H1 (cell line): ENCODE results near the gene TNFSF11. TPM values are rescaled to one million over a fixed set of nuclear protein-coding genes. Genes with fewer than 3 reads are reported as not detected.

Experiments
- CTCF ChIA-PET: fragments of 300-600 bp; sonication (Branson Sonifier 250); formaldehyde crosslinking; loops from one replicate; lab custom pipeline; 2021; ENCODE audit not compliant: partially characterized antibody; lab: Charles Lee
- POLR2A ChIA-PET: fragments of 300-600 bp; sonication (Branson Sonifier 250); formaldehyde crosslinking; loops from one replicate; lab custom pipeline; 2021; ENCODE audit warnings: inconsistent platforms; ENCODE audit not compliant: partially characterized antibody; lab: Charles Lee
- DNase-seq, 2 experiments: peaks; one replicate each; pipeline versions ENCODE4 v3.0.0 to v3.0.0-alpha.2; 2010 to 2022; ENCODE audit warnings: low spot score in 2 of 2, low read depth in 1 of 2, mixed read lengths in 1 of 2
- FAIRE-seq: peaks from 2 replicates; lab custom pipeline; 2011; peaks lifted over from hg19 to GRCh38; lab: Jason Lieb, UNC
- H2AFZ ChIP-seq: 2 replicates; pipeline ENCODE4 v1.8.1; 2012; ENCODE audit warnings: low read length, inconsistent platforms
- H2AK5ac ChIP-seq: 2 replicates; pipeline ENCODE4 v1.6.1; 2013; ENCODE audit warnings: low read depth, low read length
- H2BK120ac ChIP-seq: replicated peaks from 2 replicates; pipeline ENCODE3; 2013; ENCODE audit warnings: low read depth, low read length, inconsistent platforms
- H2BK12ac ChIP-seq: 2 replicates; pipeline ENCODE4 v1.6.1; 2013; ENCODE audit warnings: low read depth, low read length
- H2BK15ac ChIP-seq: 2 replicates; pipeline ENCODE4 v1.6.1; 2013; ENCODE audit warnings: low read length
- H2BK20ac ChIP-seq: 2 replicates; pipeline ENCODE4 v1.6.1; 2013; ENCODE audit warnings: low read length
- H2BK5ac ChIP-seq: 2 replicates; pipeline ENCODE4 v1.6.1; 2013; ENCODE audit warnings: low read depth, low read length
- H3K14ac ChIP-seq: 2 replicates; pipeline ENCODE4 v1.6.1; 2013; ENCODE audit warnings: inconsistent platforms; ENCODE audit not compliant: insufficient read length
- H3K18ac ChIP-seq: 2 replicates; pipeline ENCODE4 v1.6.1; 2013; ENCODE audit warnings: low read length; ENCODE audit errors: extremely low read depth
- H3K23ac ChIP-seq: 2 replicates; pipeline ENCODE4 v1.6.1; 2013; ENCODE audit warnings: inconsistent platforms; ENCODE audit not compliant: insufficient read length
- H3K23me2 ChIP-seq: 2 replicates; pipeline ENCODE4 v1.6.1; 2013; ENCODE audit warnings: low read depth, low read length
- H3K27ac ChIP-seq: 2 replicates; pipeline ENCODE4 v1.6.1; 2011; ENCODE audit warnings: low read depth, low read length, inconsistent platforms
- H3K27me3 ChIP-seq, 4 experiments: replicated peaks in 1 of 4; 1 replicate in 1 of 4; 2 replicates in 3 of 4; pipeline versions ENCODE4 v1.6.1 to v1.8.1; 2011 to 2013; ENCODE audit warnings: low read length in 3 of 4, mild to moderate bottlenecking in 3 of 4, inconsistent platforms in 2 of 4, mixed read lengths in 2 of 4, moderate library complexity in 1 of 4; ENCODE audit not compliant: control insufficient read depth in 3 of 4, insufficient read depth in 3 of 4; ENCODE audit errors: extremely low read depth in 1 of 4
- H3K36me3 ChIP-seq, 4 experiments: 2 replicates each; pipeline versions ENCODE4 v1.6.1 to v1.8.1; 2011 to 2013; ENCODE audit warnings: mild to moderate bottlenecking in 4 of 4, low read length in 3 of 4, moderate library complexity in 2 of 4, control low read depth in 1 of 4, inconsistent platforms in 1 of 4; ENCODE audit not compliant: insufficient read depth in 4 of 4, control insufficient read depth in 2 of 4
- H3K4ac ChIP-seq: replicated peaks from 2 replicates; pipeline ENCODE3; 2013; ENCODE audit warnings: low read length, low read depth, mixed read lengths, inconsistent platforms; ENCODE audit not compliant: insufficient read length
- H3K4me1 ChIP-seq, 4 experiments: replicated peaks in 1 of 4; 1 replicate in 1 of 4; 2 replicates in 3 of 4; pipeline versions ENCODE4 v1.6.1 to v1.8.1; 2011 to 2013; ENCODE audit warnings: low read length in 3 of 4, inconsistent platforms in 2 of 4, mixed read lengths in 1 of 4; ENCODE audit not compliant: insufficient read depth in 4 of 4, control insufficient read depth in 3 of 4
- H3K4me2 ChIP-seq, 2 experiments: 2 replicates each; pipeline versions ENCODE4 v1.6.1 to v1.8.1; 2011 to 2013; ENCODE audit warnings: low read depth in 2 of 2, low read length in 2 of 2, control low read depth in 1 of 2, inconsistent platforms in 1 of 2, mild to moderate bottlenecking in 1 of 2; ENCODE audit not compliant: insufficient read depth in 1 of 2
- H3K4me3 ChIP-seq, 4 experiments: fragments of 200-600, 300-600 bp in 1 of 4; sonication (generic), shearing (Covaris generic), sonication (Bioruptor Twin) in 1 of 4; 2 replicates each; pipeline versions ENCODE4 v1.5.1 to v1.8.1; 2011 to 2016; ENCODE audit warnings: low read length in 4 of 4, low read depth in 3 of 4, control low read depth in 2 of 4, inconsistent platforms in 2 of 4, mild to moderate bottlenecking in 2 of 4, mixed read lengths in 1 of 4, moderate library complexity in 1 of 4; ENCODE audit not compliant: insufficient read depth in 2 of 4; ENCODE audit errors: extremely low read depth in 1 of 4
- H3K56ac ChIP-seq: replicated peaks from 2 replicates; pipeline ENCODE3; 2013; ENCODE audit warnings: low read depth, mild to moderate bottlenecking, mixed read lengths, low read length, inconsistent platforms; ENCODE audit not compliant: insufficient read length
- H3K79me1 ChIP-seq: 2 replicates; pipeline ENCODE4 v1.6.1; 2013; ENCODE audit warnings: low read depth, low read length, control low read depth
- H3K79me2 ChIP-seq, 2 experiments: 2 replicates each; pipeline versions ENCODE4 v1.6.1 to v1.8.1; 2012 to 2013; ENCODE audit warnings: low read length in 2 of 2, mild to moderate bottlenecking in 2 of 2, inconsistent platforms in 1 of 2; ENCODE audit not compliant: insufficient read depth in 2 of 2, control insufficient read depth in 1 of 2
- H3K9ac ChIP-seq, 4 experiments: replicated peaks in 1 of 4; 1 replicate in 1 of 4; 2 replicates in 3 of 4; pipeline versions ENCODE4 v1.6.1 to v1.8.1; 2011 to 2013; ENCODE audit warnings: low read depth in 3 of 4, low read length in 3 of 4, control low read depth in 2 of 4, mild to moderate bottlenecking in 2 of 4, moderate library complexity in 2 of 4, inconsistent platforms in 1 of 4; ENCODE audit errors: extremely low read depth in 1 of 4
- H3K9me3 ChIP-seq, 2 experiments: 2 replicates each; pipeline versions ENCODE4 v1.6.1 to v1.8.1; 2012 to 2013; ENCODE audit warnings: mild to moderate bottlenecking in 2 of 2, moderate library complexity in 2 of 2, control low read depth in 1 of 2, inconsistent platforms in 1 of 2, low read depth in 1 of 2, low read length in 1 of 2, mixed read lengths in 1 of 2; ENCODE audit not compliant: insufficient read depth in 2 of 2
- H4K20me1 ChIP-seq, 2 experiments: replicated peaks in 1 of 2; 2 replicates each; pipeline versions ENCODE3 to v1.8.1; 2011 to 2013; ENCODE audit warnings: inconsistent platforms in 2 of 2, low read length in 2 of 2, mild to moderate bottlenecking in 1 of 2; ENCODE audit not compliant: insufficient read depth in 2 of 2, control insufficient read depth in 1 of 2
- H4K5ac ChIP-seq: 2 replicates; pipeline ENCODE4 v1.6.1; 2013; ENCODE audit warnings: low read length, low read depth, mixed read lengths, inconsistent platforms; ENCODE audit not compliant: insufficient read length
- H4K8ac ChIP-seq: 2 replicates; pipeline ENCODE4 v1.8.0; 2013; ENCODE audit warnings: mild to moderate bottlenecking, moderate library complexity, low read length, inconsistent platforms; ENCODE audit not compliant: insufficient read depth; ENCODE audit errors: extremely low read depth
- H4K91ac ChIP-seq: replicated peaks from 2 replicates; pipeline ENCODE3; 2013; ENCODE audit warnings: low read length, mixed read lengths, inconsistent platforms; ENCODE audit not compliant: insufficient read length
- GABPA ChIP-seq: IDR thresholded peaks from 2 replicates; pipeline ENCODE4 v1.6.1; 2011; ENCODE audit warnings: mild to moderate bottlenecking, low read length, moderate library complexity, borderline replicate concordance; ENCODE audit not compliant: insufficient read depth
- HDAC2 ChIP-seq, 2 experiments: fragments of 300-600 bp in 1 of 2; sonication (generic) in 1 of 2; IDR thresholded peaks; 2 replicates each; pipeline ENCODE4 v1.6.1; 2011 to 2012; ENCODE audit warnings: low read depth in 2 of 2, low read length in 2 of 2, mild to moderate bottlenecking in 2 of 2, moderate library complexity in 2 of 2, borderline replicate concordance in 1 of 2, inconsistent platforms in 1 of 2
- JUN ChIP-seq: IDR thresholded peaks from 2 replicates; pipeline ENCODE4 v1.6.1; 2011; ENCODE audit warnings: low read depth, mild to moderate bottlenecking, improper control_type of control experiment, low read length
- POLR2A ChIP-seq, 2 experiments: IDR thresholded peaks; 1 replicate in 1 of 2; 2 replicates in 1 of 2; pipeline ENCODE4 v1.6.1; 2011; ENCODE audit warnings: low read depth in 2 of 2, low read length in 2 of 2, mild to moderate bottlenecking in 2 of 2; ENCODE audit errors: control extremely low read depth in 1 of 2
- SIRT6 ChIP-seq: IDR thresholded peaks from one replicate; pipeline ENCODE4 v1.7.1; 2012; ENCODE audit warnings: low read length, inconsistent platforms
- YY1 ChIP-seq: IDR thresholded peaks from 2 replicates; pipeline ENCODE4 v1.6.1; 2011; ENCODE audit warnings: low read depth, mild to moderate bottlenecking, low read length
- WGBS, 2 experiments: shearing (Covaris generic) in 1 of 2; methylation state at CpG; one replicate each; pipeline versions ENCODE4 v1.1.6 to v1.1.7; 2013 to 2015; ENCODE audit warnings: low lambda C conversion rate in 2 of 2, mixed read lengths in 2 of 2, inconsistent platforms in 1 of 2, low coverage in 1 of 2, missing lambda C conversion rate in 1 of 2; ENCODE audit not compliant: insufficient replicate concordance in 2 of 2, insufficient coverage in 1 of 2, insufficient read length in 1 of 2; ENCODE audit errors: extremely low coverage in 1 of 2, missing lambda C conversion rate in 1 of 2; 5-methylcytosine and 5-hydroxymethylcytosine counted together
- polyA plus RNA-seq, 7 experiments: library from polyadenylated mRNA; depleted of rRNA in 3 of 7; stranded (reverse) in 5 of 7; unstranded in 2 of 7; fragments of >200 nt in 5 of 7; fragments of 200-250 nt in 2 of 7; gene quantifications; 1 replicate in 5 of 7; 2 replicates in 1 of 7; 4 replicates in 1 of 7; pipeline versions ENCODE4 v1.2.1 to v1.2.3, GENCODE V29; 2011 to 2013; ENCODE audit warnings: missing spikeins in 2 of 7, mixed read lengths in 2 of 7
- total RNA-seq: library from RNA; stranded (reverse); fragmentation: NEBNext Ultra II Directional; extraction: Animal tissue kit (Norgen Biotek cat#: 25700); gene quantifications from 2 replicates; pipeline ENCODE4 v1.2.1, GENCODE V29; 2021

The TNFSF11 gene
- total and polyA plus RNA-seq, 2 of the 8 experiments (the other 6 are each of a cell fraction or from before 2014, with no cell fraction given): 9.3 to 12.0 TPM

- H2BK20ac ChIP-seq: no peak overlapping the region
- H3K79me2 ChIP-seq: peaks cover 0 to 2% of the 10 kb centered on the region in 2 experiments; a peak in 1 of 4 replicates
- H3K9me3 ChIP-seq: no peaks in the 10 kb centered on the region
- H2AK5ac ChIP-seq: no peak overlapping the region
- no peak overlapping the region for H4K91ac ChIP-seq
- H2BK12ac ChIP-seq: no peak overlapping the region
- H3K9ac ChIP-seq: no peak overlapping the region
- H4K20me1 ChIP-seq: no peaks in the 10 kb centered on the region
- no peak overlapping the region for H3K18ac ChIP-seq
- no peak overlapping the region for H3K14ac ChIP-seq
- no peak for DNase-seq
- no peak overlapping the region for H4K8ac ChIP-seq
- H3K4me2 ChIP-seq: no peak overlapping the region
- H4K5ac ChIP-seq: no peak overlapping the region
- no peak overlapping the region for H3K27ac ChIP-seq
- no peak overlapping the region for H2BK15ac ChIP-seq
- no peaks in the 10 kb centered on the region for H3K27me3 ChIP-seq
- no peak overlapping the region for H3K4ac ChIP-seq
- no peaks in the 10 kb centered on the region for H3K4me1 ChIP-seq
- H2BK5ac ChIP-seq: no peak overlapping the region
- no peak overlapping the region for H2AFZ ChIP-seq
- H3K79me1 ChIP-seq: no peaks in the 10 kb centered on the region
- CTCF ChIA-PET: interaction anchor here (0.8 to 1.5 kb wide), 3 partner anchors 13 to 142 kb away, joined by 3 to 4 read pairs (median 3); no protein-coding TSS in a partner anchor
- no peak overlapping the region for H3K23ac ChIP-seq
- no peak for FAIRE-seq
- H3K23me2 ChIP-seq: no peaks in the 10 kb centered on the region
- no peak overlapping the region for H3K4me3 ChIP-seq
- H3K56ac ChIP-seq: no peak overlapping the region
- no peak overlapping the region for H2BK120ac ChIP-seq
- POLR2A ChIA-PET: interaction anchor here (1.8 kb wide), 1 partner anchor 17 kb away, joined by 5 read pairs; no protein-coding TSS in a partner anchor
- H3K36me3 ChIP-seq: no peaks in the 10 kb centered on the region
- 89% methylated on average over 5 of the region's 5 CpGs; no CpG with 5 or more reads in 1 of the 2 experiments for WGBS, 2 experiments
- TF ChIP-seq POLR2A (IDR thresholded peaks at IDR 0.05; ENCODE audit: control extremely low read depth in 1 of 2, low read depth in 2 of 2, low read length in 2 of 2) (no peak), YY1 (no peak), SIRT6 (no peak), GABPA (no peak), HDAC2 (IDR thresholded peaks at IDR 0.05; ENCODE audit: borderline replicate concordance in 1 of 2, low read depth in 2 of 2, low read length in 2 of 2) (no peak), JUN (no peak)
Measured at GRCh38 chr13:42626176-42626860, 52.4 kb downstream of the TNFSF11 start.
